SK-N-SH treated with all-trans-retinoic acid at 6 μM for 48 hours (cell line): ENCODE measurements around the gene C2orf15.

Experiments used
- ATAC-seq: fragments of 200-7000 bp; cut with Tn5 transposase; 3 replicates; pipeline ENCODE4 v1.9.1; 2020; ENCODE audit warnings: mild to moderate bottlenecking, moderate library complexity
- ARNTL ChIP-seq: fragments of 450-650 bp; formaldehyde crosslinking; IDR thresholded peaks from 2 replicates; pipeline ENCODE4 v1.5.0; 2020; ENCODE audit warnings: low read depth, mild to moderate bottlenecking, moderate library complexity, borderline replicate concordance
- BACH2 ChIP-seq: fragments of 250-450 bp; sonication (Bioruptor Pico); IDR thresholded peaks from 2 replicates; pipeline ENCODE4 v1.9.0; 2021; ENCODE audit warnings: mild to moderate bottlenecking, borderline replicate concordance
- CSDC2 ChIP-seq: fragments of 250-450 bp; sonication (Bioruptor Pico); IDR thresholded peaks from 2 replicates; pipeline ENCODE4 v1.5.0; 2020; ENCODE audit warnings: mild to moderate bottlenecking, moderate library complexity
- ESRRG ChIP-seq: fragments of 250-450 bp; sonication (Bioruptor Pico); IDR thresholded peaks from 2 replicates; pipeline ENCODE4 v1.6.1; 2021; ENCODE audit warnings: mild to moderate bottlenecking
- GLIS3 ChIP-seq: fragments of 250-450 bp; sonication (Bioruptor Pico); IDR thresholded peaks from 2 replicates; pipeline ENCODE4 v1.5.0; 2020; ENCODE audit warnings: mild to moderate bottlenecking, moderate library complexity
- OSR1 ChIP-seq: fragments of 250-450 bp; sonication (Bioruptor Pico); IDR thresholded peaks from 2 replicates; pipeline ENCODE4 v1.8.0; 2022; ENCODE audit warnings: moderate library complexity, mild to moderate bottlenecking, inconsistent platforms
- PPARA ChIP-seq: fragments of 250-450 bp; sonication (Bioruptor Pico); IDR thresholded peaks from 2 replicates; pipeline ENCODE4 v1.5.0; 2020; ENCODE audit warnings: mild to moderate bottlenecking, borderline replicate concordance
- RARB ChIP-seq: fragments of 250-450 bp; sonication (Bioruptor Pico); IDR thresholded peaks from 2 replicates; pipeline ENCODE4 v1.8.0; 2021; ENCODE audit warnings: mild to moderate bottlenecking, moderate library complexity
- SNAI2 ChIP-seq: fragments of 250-450 bp; sonication (Bioruptor Pico); IDR thresholded peaks from 2 replicates; pipeline ENCODE4 v1.5.0; 2020; ENCODE audit warnings: mild to moderate bottlenecking, moderate library complexity
- TCF4 ChIP-seq: fragments of 250-450 bp; sonication (Bioruptor Pico); IDR thresholded peaks from 2 replicates; pipeline ENCODE4 v1.8.0; 2021; ENCODE audit warnings: mild to moderate bottlenecking, moderate library complexity, borderline replicate concordance
- TOX ChIP-seq: fragments of 250-450 bp; sonication (Bioruptor Pico); IDR thresholded peaks from 2 replicates; pipeline ENCODE4 v1.8.0; 2021; ENCODE audit warnings: mild to moderate bottlenecking, moderate library complexity, borderline replicate concordance
- ZFP3 ChIP-seq: fragments of 250-450 bp; sonication (Bioruptor Pico); IDR thresholded peaks from 2 replicates; pipeline ENCODE4 v1.5.0; 2020; ENCODE audit warnings: mild to moderate bottlenecking, moderate library complexity
- ZFP30 ChIP-seq: fragments of 450-650 bp; formaldehyde crosslinking; IDR thresholded peaks from 2 replicates; pipeline ENCODE4 v1.5.0; 2022; ENCODE audit warnings: mild to moderate bottlenecking, moderate library complexity
- ZNF565 ChIP-seq: fragments of 450-650 bp; formaldehyde crosslinking; conservative IDR thresholded peaks from 2 replicates; pipeline ENCODE4 v1.5.0; 2020; ENCODE audit warnings: low read depth, mild to moderate bottlenecking, moderate library complexity
- ZNF70 ChIP-seq: fragments of 450-650 bp; formaldehyde crosslinking; IDR thresholded peaks from 2 replicates; pipeline ENCODE4 v1.5.0; 2020; ENCODE audit warnings: mild to moderate bottlenecking, moderate library complexity
- TF ChIP-seq, protein P1 (sequence below): fragments of 250-450 bp; sonication (Bioruptor Pico); IDR thresholded peaks from 2 replicates; pipeline ENCODE4 v1.5.0; 2020; ENCODE audit warnings: mild to moderate bottlenecking, moderate library complexity
- TF ChIP-seq, protein P2 (sequence below): fragments of 250-450 bp; sonication (Bioruptor Pico); IDR thresholded peaks from 2 replicates; pipeline ENCODE4 v1.8.0; 2020; ENCODE audit warnings: mild to moderate bottlenecking, moderate library complexity, borderline replicate concordance
- TF ChIP-seq, protein P3 (sequence below): fragments of 250-450 bp; sonication (Bioruptor Pico); IDR thresholded peaks from 2 replicates; pipeline ENCODE4 v1.8.0; 2021; ENCODE audit warnings: low read depth, mild to moderate bottlenecking, moderate library complexity, borderline replicate concordance
- TF ChIP-seq, protein P4 (sequence below): fragments of 250-450 bp; sonication (Bioruptor Pico); IDR thresholded peaks from 2 replicates; pipeline ENCODE4 v1.5.1; 2020; ENCODE audit warnings: low read depth, mild to moderate bottlenecking, moderate library complexity
- TF ChIP-seq, protein P5 (sequence below): fragments of 250-450 bp; sonication (Bioruptor Pico); IDR thresholded peaks from 2 replicates; pipeline ENCODE4 v1.5.1; 2021; ENCODE audit warnings: mild to moderate bottlenecking, moderate library complexity

Gene C2orf15

DNA sequence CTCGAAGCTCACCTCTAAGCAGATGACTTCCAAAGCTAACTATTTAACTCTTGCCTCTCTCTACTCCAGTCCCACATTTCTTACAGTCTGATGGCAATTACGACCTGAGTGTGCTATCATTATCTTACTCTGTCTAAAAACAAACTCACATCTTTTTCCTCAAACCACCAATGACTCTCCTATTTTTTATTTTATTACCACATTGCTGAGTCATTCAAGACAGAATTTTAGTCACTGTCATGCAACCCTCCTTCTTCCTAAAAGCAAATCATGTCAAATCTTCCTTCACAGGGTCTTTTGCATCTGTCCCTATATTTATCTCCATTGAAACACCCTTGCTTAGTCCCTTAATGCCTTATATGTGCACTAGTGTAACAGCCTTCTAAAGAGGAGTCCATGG is 34.6 kb upstream of the C2orf15 start (continued):
- TF ChIP-seq, protein P1, sequence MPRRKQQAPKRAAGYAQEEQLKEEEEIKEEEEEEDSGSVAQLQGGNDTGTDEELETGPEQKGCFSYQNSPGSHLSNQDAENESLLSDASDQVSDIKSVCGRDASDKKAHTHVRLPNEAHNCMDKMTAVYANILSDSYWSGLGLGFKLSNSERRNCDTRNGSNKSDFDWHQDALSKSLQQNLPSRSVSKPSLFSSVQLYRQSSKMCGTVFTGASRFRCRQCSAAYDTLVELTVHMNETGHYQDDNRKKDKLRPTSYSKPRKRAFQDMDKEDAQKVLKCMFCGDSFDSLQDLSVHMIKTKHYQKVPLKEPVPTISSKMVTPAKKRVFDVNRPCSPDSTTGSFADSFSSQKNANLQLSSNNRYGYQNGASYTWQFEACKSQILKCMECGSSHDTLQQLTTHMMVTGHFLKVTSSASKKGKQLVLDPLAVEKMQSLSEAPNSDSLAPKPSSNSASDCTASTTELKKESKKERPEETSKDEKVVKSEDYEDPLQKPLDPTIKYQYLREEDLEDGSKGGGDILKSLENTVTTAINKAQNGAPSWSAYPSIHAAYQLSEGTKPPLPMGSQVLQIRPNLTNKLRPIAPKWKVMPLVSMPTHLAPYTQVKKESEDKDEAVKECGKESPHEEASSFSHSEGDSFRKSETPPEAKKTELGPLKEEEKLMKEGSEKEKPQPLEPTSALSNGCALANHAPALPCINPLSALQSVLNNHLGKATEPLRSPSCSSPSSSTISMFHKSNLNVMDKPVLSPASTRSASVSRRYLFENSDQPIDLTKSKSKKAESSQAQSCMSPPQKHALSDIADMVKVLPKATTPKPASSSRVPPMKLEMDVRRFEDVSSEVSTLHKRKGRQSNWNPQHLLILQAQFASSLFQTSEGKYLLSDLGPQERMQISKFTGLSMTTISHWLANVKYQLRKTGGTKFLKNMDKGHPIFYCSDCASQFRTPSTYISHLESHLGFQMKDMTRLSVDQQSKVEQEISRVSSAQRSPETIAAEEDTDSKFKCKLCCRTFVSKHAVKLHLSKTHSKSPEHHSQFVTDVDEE (CRISPR knock-in tag) = no peak
- TF ChIP-seq, protein P2, sequence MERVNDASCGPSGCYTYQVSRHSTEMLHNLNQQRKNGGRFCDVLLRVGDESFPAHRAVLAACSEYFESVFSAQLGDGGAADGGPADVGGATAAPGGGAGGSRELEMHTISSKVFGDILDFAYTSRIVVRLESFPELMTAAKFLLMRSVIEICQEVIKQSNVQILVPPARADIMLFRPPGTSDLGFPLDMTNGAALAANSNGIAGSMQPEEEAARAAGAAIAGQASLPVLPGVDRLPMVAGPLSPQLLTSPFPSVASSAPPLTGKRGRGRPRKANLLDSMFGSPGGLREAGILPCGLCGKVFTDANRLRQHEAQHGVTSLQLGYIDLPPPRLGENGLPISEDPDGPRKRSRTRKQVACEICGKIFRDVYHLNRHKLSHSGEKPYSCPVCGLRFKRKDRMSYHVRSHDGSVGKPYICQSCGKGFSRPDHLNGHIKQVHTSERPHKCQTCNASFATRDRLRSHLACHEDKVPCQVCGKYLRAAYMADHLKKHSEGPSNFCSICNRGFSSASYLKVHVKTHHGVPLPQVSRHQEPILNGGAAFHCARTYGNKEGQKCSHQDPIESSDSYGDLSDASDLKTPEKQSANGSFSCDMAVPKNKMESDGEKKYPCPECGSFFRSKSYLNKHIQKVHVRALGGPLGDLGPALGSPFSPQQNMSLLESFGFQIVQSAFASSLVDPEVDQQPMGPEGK (CRISPR knock-in tag) = no peak
- TF ChIP-seq ZFP3 (CRISPR knock-in tag) (no peak), ARNTL (CRISPR knock-in tag) (no peak)

DNA sequence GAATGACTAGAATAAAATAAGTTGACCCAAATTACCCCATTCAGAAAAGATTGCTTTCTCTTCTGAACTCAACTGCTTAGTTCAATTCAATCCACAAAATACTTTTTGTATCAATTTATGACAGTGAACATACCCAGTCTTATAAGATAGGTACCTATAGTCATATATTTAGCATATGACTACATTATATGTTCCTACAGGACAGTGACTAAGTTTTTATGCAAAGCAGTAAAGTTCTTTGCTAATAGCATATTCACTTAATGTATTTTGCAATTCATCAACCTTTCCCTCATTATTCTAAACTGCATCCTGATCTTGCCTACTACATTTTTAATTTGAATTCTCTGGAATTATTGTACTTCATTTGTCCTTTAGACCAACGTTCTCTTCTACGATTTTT is 30.3 kb upstream of the C2orf15 start:
- no peak for ATAC-seq
- no peak for TF ChIP-seq ZFP30
- TF ChIP-seq, protein P3, sequence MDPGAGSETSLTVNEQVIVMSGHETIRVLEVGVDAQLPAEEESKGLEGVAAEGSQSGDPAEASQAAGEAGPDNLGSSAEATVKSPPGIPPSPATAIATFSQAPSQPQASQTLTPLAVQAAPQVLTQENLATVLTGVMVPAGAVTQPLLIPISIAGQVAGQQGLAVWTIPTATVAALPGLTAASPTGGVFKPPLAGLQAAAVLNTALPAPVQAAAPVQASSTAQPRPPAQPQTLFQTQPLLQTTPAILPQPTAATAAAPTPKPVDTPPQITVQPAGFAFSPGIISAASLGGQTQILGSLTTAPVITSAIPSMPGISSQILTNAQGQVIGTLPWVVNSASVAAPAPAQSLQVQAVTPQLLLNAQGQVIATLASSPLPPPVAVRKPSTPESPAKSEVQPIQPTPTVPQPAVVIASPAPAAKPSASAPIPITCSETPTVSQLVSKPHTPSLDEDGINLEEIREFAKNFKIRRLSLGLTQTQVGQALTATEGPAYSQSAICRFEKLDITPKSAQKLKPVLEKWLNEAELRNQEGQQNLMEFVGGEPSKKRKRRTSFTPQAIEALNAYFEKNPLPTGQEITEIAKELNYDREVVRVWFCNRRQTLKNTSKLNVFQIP (CRISPR knock-in tag) = no peak
- TF ChIP-seq TOX (CRISPR knock-in tag) = no peak
- TF ChIP-seq ZNF70 (CRISPR knock-in tag) = no peak
- TF ChIP-seq ZNF565 (CRISPR knock-in tag) = no peak
- TF ChIP-seq, protein P4, sequence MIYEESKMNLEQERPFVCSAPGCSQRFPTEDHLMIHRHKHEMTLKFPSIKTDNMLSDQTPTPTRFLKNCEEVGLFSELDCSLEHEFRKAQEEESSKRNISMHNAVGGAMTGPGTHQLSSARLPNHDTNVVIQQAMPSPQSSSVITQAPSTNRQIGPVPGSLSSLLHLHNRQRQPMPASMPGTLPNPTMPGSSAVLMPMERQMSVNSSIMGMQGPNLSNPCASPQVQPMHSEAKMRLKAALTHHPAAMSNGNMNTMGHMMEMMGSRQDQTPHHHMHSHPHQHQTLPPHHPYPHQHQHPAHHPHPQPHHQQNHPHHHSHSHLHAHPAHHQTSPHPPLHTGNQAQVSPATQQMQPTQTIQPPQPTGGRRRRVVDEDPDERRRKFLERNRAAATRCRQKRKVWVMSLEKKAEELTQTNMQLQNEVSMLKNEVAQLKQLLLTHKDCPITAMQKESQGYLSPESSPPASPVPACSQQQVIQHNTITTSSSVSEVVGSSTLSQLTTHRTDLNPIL (CRISPR knock-in tag) = no peak

DNA sequence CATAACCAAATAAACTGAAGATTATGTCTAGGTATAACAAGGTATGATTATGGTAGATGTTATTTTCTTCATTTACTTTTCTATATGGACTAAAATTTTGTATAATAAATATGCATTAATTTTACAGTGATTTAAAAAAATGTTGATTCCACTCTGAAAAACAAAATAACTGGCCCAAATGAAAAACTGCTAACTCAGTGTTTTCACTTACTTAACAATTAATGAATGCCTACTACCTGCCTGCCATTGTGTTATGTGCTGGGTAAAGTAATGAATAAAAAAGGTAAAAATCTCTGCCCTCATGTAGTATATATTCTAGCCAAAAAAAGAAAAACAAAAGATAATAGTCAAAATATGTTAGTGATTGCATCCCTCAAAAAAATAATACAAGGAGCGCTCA is 29.6 kb upstream of the C2orf15 start:
- ATAC-seq = no peak
- TF ChIP-seq GLIS3 (CRISPR knock-in tag) (no peak), BACH2 (CRISPR knock-in tag) (no peak), ZFP3 (CRISPR knock-in tag) (no peak), ZNF565 (CRISPR knock-in tag) (no peak), TCF4 (CRISPR knock-in tag) (no peak), ZNF70 (CRISPR knock-in tag) (no peak), TOX (CRISPR knock-in tag) (no peak), SNAI2 (CRISPR knock-in tag) (no peak), ESRRG (CRISPR knock-in tag) (no peak), PPARA (CRISPR knock-in tag) (no peak), RARB (CRISPR knock-in tag) (no peak), OSR1 (no peak), CSDC2 (CRISPR knock-in tag) (no peak)
- TF ChIP-seq, protein P3 (CRISPR knock-in tag) = no peak
- TF ChIP-seq, protein P4 (CRISPR knock-in tag) = no peak
- TF ChIP-seq, protein P5, sequence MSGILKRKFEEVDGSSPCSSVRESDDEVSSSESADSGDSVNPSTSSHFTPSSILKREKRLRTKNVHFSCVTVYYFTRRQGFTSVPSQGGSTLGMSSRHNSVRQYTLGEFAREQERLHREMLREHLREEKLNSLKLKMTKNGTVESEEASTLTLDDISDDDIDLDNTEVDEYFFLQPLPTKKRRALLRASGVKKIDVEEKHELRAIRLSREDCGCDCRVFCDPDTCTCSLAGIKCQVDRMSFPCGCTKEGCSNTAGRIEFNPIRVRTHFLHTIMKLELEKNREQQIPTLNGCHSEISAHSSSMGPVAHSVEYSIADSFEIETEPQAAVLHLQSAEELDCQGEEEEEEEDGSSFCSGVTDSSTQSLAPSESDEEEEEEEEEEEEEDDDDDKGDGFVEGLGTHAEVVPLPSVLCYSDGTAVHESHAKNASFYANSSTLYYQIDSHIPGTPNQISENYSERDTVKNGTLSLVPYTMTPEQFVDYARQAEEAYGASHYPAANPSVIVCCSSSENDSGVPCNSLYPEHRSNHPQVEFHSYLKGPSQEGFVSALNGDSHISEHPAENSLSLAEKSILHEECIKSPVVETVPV (CRISPR knock-in tag) = no peak
- TF ChIP-seq, protein P1 (CRISPR knock-in tag) = no peak
- TF ChIP-seq, all 23 proteins: peak for 0
